Endometrial microvascular endothelial cells (primary cell): ENCODE data around the gene RBM47. TPM values are rescaled to one million over a fixed set of nuclear protein-coding genes. Genes with fewer than 3 reads are reported as not detected.
"Not testable (repeated sequence)": the region's sequence is repeated elsewhere in the genome, so short reads cannot be mapped to it uniquely, and the experiment has no call there.

Experiments used
- in situ Hi-C: cut with HindIII; loops from 2 replicates; pipeline ENCODE4 v1.10.0; 2017; ENCODE audit warnings: low sequenced_read_pairs, low pct_unique_long_range_greater_than_20kb; ENCODE audit errors: inconsistent ontology term
- total RNA-seq: library from RNA; depleted of rRNA; stranded (reverse); fragments of >200 nt; gene quantifications from one replicate; pipeline ENCODE4 v1.2.3, GENCODE V29; 2015; ENCODE audit errors: inconsistent ontology term

The RBM47 gene
- total RNA-seq, 1 donor from 2014 or later: 1.0 TPM

- in situ Hi-C loops: no loop called here
Observed at GRCh38 chr4:40572692-40573310, 56.9 kb downstream of the RBM47 start.

GRCh38 chr4:40571208-40571607, 58.5 kb downstream of the RBM47 start:
- in situ Hi-C loops: no loop called here

GRCh38 chr4:40570348-40571077, 59.2 kb downstream of the RBM47 start:
- in situ Hi-C loops: no loop called here

DNA sequence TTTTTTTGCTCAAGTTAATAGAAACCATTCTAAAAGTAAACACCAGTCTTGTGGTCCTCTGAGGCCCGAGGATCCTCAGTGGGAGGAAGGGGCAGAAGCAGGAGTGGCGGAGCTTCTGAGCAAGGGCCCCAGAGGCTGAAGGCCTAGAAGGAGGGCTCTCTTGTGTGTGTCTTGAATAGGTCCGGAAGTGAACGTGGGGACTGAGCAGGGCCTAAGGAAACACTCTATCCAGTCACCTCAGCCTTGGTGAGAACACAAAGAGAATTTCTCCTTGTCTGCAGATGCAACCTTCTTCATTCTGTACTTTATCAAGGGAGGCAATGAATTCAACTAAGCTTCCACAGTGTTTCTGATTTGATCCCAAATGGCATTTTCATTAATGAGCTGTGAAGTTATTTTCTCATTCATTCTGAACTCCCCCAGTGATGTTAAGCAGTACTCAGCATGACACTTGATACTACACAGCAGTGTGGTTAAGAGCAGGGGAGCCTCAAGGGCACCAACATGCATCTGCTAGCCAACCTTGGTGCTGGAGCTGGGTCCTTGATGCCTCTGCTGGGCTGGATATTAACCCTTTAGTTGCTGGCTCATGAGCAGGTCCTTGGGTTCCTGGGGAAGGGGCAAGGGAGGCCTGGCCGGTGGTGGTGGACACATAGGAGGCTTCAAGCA, 64.7 kb downstream of the RBM47 start:
- in situ Hi-C loops: no loop called here

GRCh38 chr4:40564004-40564403, 65.7 kb downstream of the RBM47 start:
- in situ Hi-C loops: no loop called here

DNA sequence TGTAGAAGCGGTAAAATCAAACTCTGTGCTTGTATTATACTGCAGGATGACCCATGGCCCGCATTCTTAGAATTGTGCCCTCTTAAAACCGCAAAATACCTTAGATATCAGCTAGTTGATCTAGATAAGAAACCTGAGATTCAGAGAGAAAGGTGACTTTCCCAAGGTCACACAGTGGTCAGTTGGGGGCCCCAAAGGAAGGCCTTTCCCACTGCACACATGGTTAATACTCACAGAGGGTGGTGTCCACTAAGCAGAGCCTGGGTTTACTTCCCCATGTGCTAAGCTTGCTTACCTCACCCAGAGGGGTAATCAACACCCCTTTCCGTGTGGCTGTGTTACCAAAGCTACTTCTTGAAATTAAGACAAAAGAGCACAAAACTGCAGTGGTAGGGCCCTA, 66.3 kb downstream of the RBM47 start:
- in situ Hi-C loops: no loop called here

DNA sequence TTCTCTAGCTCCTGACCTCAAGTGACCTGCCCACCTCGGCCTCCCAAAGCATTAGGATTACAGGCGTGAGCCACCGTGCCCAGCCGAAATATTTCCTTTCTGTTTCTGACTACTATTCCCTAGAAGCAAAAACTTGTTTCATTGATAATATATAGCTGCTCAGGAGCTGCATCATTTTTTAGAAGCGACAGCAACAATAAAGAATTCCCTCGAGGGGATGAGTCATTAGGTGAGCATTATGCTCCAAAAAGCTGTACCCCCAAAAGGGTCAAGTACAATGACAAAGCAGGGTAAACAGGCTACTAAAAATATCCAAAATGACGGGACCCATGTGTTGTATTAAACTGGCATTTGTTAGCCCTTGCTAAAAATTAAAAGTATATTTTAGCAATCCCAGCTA, 67.0 kb downstream of the RBM47 start:
- in situ Hi-C loops: no loop called here

GRCh38 chr4:40562208-40562607, 67.5 kb downstream of the RBM47 start:
- in situ Hi-C loops: no loop called here

- in situ Hi-C loops: not testable (repeated sequence)
Observed at GRCh38 chr4:40561543-40562177, 68.0 kb downstream of the RBM47 start.

DNA sequence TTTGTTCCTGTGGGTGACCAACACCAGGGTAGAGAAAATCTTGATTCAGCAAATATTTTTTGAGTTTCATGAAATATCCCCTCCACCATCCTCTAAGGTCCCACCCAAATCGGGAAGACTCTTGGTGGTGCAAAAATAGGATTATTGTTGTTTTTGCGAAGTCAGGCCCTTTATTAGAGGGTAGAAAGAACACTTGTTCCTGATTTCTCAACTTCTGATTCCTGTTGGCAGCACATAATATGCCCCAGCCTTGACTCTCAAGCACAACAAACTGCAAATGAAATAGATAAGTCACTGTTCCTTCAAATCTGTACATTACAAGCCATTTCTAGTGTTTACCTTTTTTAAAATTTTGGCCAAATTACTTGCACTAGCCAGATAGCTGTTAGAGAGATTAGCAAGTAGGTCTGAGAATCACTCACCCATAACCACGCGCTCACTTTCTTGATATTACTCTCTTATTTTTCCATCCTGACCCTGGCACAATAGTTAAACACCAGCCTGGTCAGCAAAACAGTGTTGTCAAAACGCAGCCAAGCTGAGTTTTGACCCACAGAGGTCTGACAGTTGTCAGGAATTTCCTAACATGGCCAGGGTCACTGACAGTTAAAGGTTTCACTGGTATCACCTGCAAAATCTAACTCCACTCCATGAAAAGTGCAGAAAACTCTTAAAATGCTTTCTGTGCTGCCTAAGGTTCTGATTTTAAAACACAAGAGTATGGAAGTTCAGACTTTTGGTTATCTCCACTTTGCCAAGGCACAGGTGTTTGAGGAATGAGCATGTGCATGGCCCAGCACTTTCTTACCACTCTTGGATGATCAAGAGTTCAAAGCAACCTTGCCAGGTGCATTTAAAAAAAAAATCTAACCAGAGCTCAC, 69.8 kb downstream of the RBM47 start:
- in situ Hi-C loops: no loop called here

DNA sequence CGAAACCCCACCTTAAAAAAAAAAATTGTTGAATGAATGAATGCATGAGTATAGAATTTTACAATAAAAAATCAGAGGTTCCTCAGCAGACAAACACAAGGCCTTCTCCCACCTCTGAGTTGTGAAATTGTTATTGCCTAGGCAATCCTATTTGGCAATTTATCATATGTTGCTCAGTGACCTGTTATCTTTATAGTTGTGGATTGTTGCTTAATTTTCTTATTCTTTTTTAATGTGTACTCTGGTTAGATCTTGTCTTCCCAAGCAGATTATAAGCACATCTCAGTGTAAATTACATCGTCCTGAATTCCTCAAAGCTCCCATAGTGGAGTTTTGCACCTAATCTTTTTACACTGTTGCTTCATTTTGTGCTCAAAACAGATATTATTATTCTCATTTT, 71.9 kb downstream of the RBM47 start:
- in situ Hi-C loops: no loop called here

GRCh38 chr4:40555176-40555900, 74.3 kb downstream of the RBM47 start:
- in situ Hi-C loops: no loop called here

DNA sequence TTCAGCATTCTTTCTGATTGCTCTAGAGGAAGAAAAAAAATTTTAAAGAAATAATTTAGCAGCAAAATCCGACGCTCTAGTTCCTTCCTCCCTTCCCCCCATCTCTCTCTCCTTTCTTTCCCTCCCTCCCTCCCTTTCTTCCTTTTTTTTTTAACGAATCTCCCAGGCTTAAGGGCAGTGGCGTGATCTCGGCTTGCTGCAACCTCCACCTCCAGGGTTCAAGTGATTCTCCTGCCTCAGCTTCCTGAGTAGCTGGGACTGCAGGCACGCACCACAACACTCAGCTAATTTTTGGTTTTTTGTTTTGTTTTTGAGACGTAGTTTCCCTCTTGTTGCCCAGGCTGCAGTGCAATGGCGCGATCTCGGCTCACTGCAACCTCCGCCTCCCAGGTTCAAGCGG, 75.0 kb downstream of the RBM47 start:
- in situ Hi-C loops: not testable (repeated sequence)

GRCh38 chr4:40553995-40554394, 75.7 kb downstream of the RBM47 start:
- in situ Hi-C loops: no loop called here

DNA sequence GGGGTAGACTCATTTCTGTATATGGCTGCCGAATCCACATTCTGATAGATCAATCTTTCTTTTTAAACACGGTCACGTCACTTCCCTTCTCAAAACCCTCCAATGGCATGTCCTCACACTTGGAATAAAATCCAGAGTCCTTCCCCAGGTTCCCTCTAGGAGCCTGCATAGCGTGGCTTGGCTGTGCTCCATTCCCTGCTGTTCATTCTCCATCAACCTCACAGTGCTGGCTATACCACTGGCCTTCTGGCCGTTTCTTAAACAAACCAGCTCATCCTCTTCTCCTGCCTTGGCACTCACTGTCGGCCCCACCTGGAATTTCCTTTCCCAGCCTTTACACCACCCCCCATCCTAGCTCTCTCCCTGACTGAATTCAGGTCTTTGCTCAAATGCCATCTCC, 77.1 kb downstream of the RBM47 start:
- in situ Hi-C loops: no loop called here

- in situ Hi-C loops: not testable (repeated sequence)
Observed at GRCh38 chr4:40551568-40552136, 78.0 kb downstream of the RBM47 start.

DNA sequence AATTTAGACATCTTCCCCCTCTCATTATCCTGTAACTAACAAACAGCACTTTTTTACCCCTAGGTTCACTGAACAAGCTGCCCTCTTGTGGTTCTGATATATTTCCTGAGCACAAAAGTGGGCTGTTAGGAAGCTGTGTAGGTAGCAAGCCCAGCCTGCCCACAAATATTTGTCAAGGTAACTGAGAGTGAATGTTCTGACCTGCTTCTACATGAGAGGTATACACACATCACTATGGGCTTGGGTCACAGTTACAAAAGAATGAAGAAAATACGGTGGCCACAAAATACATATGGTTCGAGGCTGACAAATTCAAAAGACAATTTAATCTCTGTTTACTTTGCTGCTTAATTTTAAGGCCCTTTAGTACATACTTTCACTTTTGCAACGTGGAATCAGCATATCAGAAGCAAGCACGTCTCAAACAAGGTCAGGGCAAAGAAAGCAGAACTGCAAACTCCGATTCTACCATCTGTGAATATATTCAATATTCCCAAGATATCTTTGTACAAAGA, 78.7 kb downstream of the RBM47 start:
- in situ Hi-C loops: no loop called here

DNA sequence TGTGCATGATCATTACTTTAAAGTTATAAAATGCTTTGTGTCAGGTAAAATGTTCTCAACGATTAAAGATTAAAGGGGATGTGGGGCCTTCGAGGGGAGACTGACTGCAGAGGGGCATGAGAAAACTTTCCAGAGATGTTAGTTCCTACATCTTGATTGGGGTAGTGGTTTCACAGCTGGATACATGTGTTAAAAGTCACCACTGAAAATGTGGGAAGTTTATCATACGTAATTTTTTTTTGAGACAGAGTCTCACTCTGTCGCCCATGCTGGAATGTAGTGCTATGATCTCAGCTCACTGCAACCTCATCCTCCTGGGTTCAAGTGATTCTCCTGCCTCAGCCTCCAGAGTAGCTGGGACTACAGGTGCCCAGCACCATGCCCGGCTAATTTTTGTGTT, 79.5 kb downstream of the RBM47 start:
- in situ Hi-C loops: no loop called here
